SK-N-SH (cell line): ENCODE results near the gene WASL.

ENCODE experiments used
- FOXJ3 ChIP-seq: sonication (generic); formaldehyde crosslinking; IDR thresholded peaks from 2 replicates; pipeline ENCODE4 v1.5.1; 2020; ENCODE audit warnings: mild to moderate bottlenecking, missing genetic modification reagents
- GABPA ChIP-seq: IDR thresholded peaks from 2 replicates; pipeline ENCODE4 v1.4.0; 2012; ENCODE audit warnings: low read depth, mild to moderate bottlenecking
- TAF1 ChIP-seq: IDR thresholded peaks from 2 replicates; pipeline ENCODE4 v1.6.1; 2012; ENCODE audit warnings: low read depth, mild to moderate bottlenecking, low read length, moderate library complexity, borderline replicate concordance
- TF ChIP-seq, protein P1 (sequence below): IDR thresholded peaks from 2 replicates; pipeline ENCODE4 v1.4.0; 2012; ENCODE audit warnings: low read depth

DNA sequence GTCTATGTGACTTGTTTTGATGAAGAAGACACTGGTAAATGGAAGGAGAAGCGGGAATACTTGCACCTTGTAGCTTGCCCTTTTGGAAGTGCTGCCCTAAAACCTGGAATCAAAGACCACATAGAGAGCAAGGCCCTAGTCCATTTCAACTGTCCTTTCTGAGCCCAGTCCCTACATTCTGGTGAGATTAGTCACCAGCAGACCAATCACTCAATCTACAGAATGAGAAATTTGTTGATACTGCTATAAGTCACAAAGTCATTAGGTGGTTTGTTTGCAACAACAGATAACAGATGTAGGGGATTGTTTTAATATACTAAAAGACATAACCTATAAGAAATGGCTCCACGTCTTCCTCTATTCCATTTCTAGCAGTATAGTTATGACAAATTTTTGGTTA lies 33.6 kb downstream of the WASL start:
- no peak for TF ChIP-seq FOXJ3
- no peak for TF ChIP-seq TAF1
- no peak for TF ChIP-seq GABPA
- TF ChIP-seq, protein P1, sequence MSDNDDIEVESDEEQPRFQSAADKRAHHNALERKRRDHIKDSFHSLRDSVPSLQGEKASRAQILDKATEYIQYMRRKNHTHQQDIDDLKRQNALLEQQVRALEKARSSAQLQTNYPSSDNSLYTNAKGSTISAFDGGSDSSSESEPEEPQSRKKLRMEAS: no peak
